Spleen (tissue), 11 donors: Measurements from ENCODE around the gene DENND10. TPM values are rescaled to one million over a fixed set of nuclear protein-coding genes. Genes with fewer than 3 reads are reported as not detected.

Source experiments
- DNase-seq: peaks from one replicate; pipeline ENCODE4 v3.0.0-alpha.2; 2020
- H3K27ac ChIP-seq, 8 donors: fragments of 200-600 bp; sonication (generic) in 7 of 8; 1 replicate in 4 of 8; 2 replicates in 4 of 8; pipeline versions ENCODE4 v1.5.0 to v1.8.0; 2016 to 2021; ENCODE audit warnings: inconsistent platforms in 4 of 8, mild to moderate bottlenecking in 4 of 8, moderate library complexity in 1 of 8
- H3K27me3 ChIP-seq, 7 donors: fragments of 200-600 bp; sonication (generic) in 6 of 7; replicated peaks in 1 of 7; 1 replicate in 4 of 7; 2 replicates in 3 of 7; pipeline versions ENCODE4 v1.5.0 to v1.8.0; 2016 to 2021; ENCODE audit warnings: inconsistent platforms in 3 of 7, mild to moderate bottlenecking in 1 of 7
- H3K36me3 ChIP-seq, 6 donors: fragments of 200-600 bp; sonication (generic) in 5 of 6; 1 replicate in 4 of 6; 2 replicates in 2 of 6; pipeline versions ENCODE4 v1.5.0 to v1.8.0; 2016 to 2021; ENCODE audit warnings: inconsistent platforms in 2 of 6
- H3K4me1 ChIP-seq, 6 donors: fragments of 200-600 bp; sonication (generic) in 5 of 6; 1 replicate in 3 of 6; 2 replicates in 3 of 6; pipeline versions ENCODE4 v1.5.0 to v1.8.0; 2016 to 2021; ENCODE audit warnings: inconsistent platforms in 3 of 6
- H3K4me3 ChIP-seq, 8 donors: fragments of 200-600 bp; sonication (generic) in 7 of 8; 1 replicate in 4 of 8; 2 replicates in 4 of 8; pipeline versions ENCODE4 v1.5.0 to v1.8.0; 2016 to 2021; ENCODE audit warnings: inconsistent platforms in 4 of 8, mild to moderate bottlenecking in 4 of 8, moderate library complexity in 2 of 8
- H3K9me3 ChIP-seq, 8 donors: fragments of 200-600 bp; sonication (generic) in 7 of 8; 1 replicate in 4 of 8; 2 replicates in 4 of 8; pipeline versions ENCODE4 v1.5.0 to v1.8.0; 2016 to 2021; ENCODE audit warnings: inconsistent platforms in 4 of 8
- POLR2A ChIP-seq, 3 donors: fragments of 450-650 bp; IDR thresholded peaks; one replicate each; pipeline ENCODE4 v1.5.1; 2017; ENCODE audit warnings: antibody characterized with exemption in 3 of 3, mild to moderate bottlenecking in 1 of 3
- POLR2AphosphoS5 ChIP-seq, 3 donors: sonication (generic); formaldehyde crosslinking; IDR thresholded peaks; one replicate each; pipeline ENCODE4 v1.5.1; 2017; ENCODE audit warnings: antibody characterized with exemption in 3 of 3
- whole genome bisulfite sequencing, 5 donors: extraction: QIAGEN DNeasy Blood & Tissue Kit in 3 of 5; methylation state at CpG; one replicate each; pipeline versions ENCODE4 v1.1.5 to v1.1.7; 2013 to 2018; 5-methylcytosine and 5-hydroxymethylcytosine counted together
- intact Hi-C: fragments of 100-400 bp; cut with DNase I; formaldehyde crosslinking; loops from one replicate; pipeline ENCODE4 v1.15.0; 2023; ENCODE audit warnings: low total_unique reads
- polyA plus RNA-seq, 3 donors: library from polyadenylated mRNA; stranded (reverse); fragments of 200-250 nt; gene quantifications; one replicate each; pipeline ENCODE4 v1.2.1, GENCODE V29; 2013
- total RNA-seq, 7 donors: library from RNA; depleted of rRNA in 3 of 7; stranded (reverse); fragments of >200 nt in 3 of 7; fragmentation: NEBNext Ultra II Directional in 4 of 7; extraction: Animal tissue kit (Norgen Biotek cat#: 25700) in 4 of 7; gene quantifications; one replicate each; pipeline versions ENCODE4 v1.1.0 to v1.2.1, GENCODE V29; 2016 to 2021
- TF ChIP-seq, protein P1 (sequence below), 11 experiments: fragments of 200-600 bp in 7 of 11; fragments of 450-650 bp in 4 of 11; sonication (generic) in 4 of 11; IDR thresholded peaks in 8 of 11; conservative IDR thresholded peaks in 3 of 11; 1 replicate in 7 of 11; 2 replicates in 4 of 11; pipeline versions ENCODE4 v1.4.0 to v1.8.0; 2016 to 2021; ENCODE audit warnings: antibody characterized with exemption in 11 of 11, inconsistent platforms in 4 of 11, mild to moderate bottlenecking in 1 of 11
- donor health status: healthy with polysubstance abuse.
- donor health status: DM: no; HTN: no; CAD: no; lungs with moderate emphysema.
- donor health status: DM: no; HTN: no; CAD: no.
- donor health status: Bipolar disorder and iron deficiency.
- donor health status: healthy.
- donor health status: DM: no; HTN: no; CAD: no.
- donor health status: DM: yes; HTN: yes; CAD: no.

Gene DENND10
- total and polyA plus RNA-seq, 10 donors: 11.3 to 57.0 (median 35.5) TPM

- Histone ChIP-seq H3K27ac (no peak overlapping the region), H3K9me3 (no peaks in the 10 kb centered on the region), H3K4me1 (no peaks in the 10 kb centered on the region), H3K27me3 (no peaks in the 10 kb centered on the region), H3K36me3 (peaks cover 5 to 100% (median 77%) of the 10 kb centered on the region in 6 donors), H3K4me3 (no peak overlapping the region)
- WGBS, 5 donors: 95 to 97% (median 96%) methylated on average over 12 of the region's 12 CpGs
- intact Hi-C loops: no loop called here
- DNase-seq: no peak
- TF ChIP-seq POLR2AphosphoS5 (IDR thresholded peaks at IDR 0.05): no peak
- TF ChIP-seq, protein P1, sequence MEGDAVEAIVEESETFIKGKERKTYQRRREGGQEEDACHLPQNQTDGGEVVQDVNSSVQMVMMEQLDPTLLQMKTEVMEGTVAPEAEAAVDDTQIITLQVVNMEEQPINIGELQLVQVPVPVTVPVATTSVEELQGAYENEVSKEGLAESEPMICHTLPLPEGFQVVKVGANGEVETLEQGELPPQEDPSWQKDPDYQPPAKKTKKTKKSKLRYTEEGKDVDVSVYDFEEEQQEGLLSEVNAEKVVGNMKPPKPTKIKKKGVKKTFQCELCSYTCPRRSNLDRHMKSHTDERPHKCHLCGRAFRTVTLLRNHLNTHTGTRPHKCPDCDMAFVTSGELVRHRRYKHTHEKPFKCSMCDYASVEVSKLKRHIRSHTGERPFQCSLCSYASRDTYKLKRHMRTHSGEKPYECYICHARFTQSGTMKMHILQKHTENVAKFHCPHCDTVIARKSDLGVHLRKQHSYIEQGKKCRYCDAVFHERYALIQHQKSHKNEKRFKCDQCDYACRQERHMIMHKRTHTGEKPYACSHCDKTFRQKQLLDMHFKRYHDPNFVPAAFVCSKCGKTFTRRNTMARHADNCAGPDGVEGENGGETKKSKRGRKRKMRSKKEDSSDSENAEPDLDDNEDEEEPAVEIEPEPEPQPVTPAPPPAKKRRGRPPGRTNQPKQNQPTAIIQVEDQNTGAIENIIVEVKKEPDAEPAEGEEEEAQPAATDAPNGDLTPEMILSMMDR (IDR thresholded peaks at IDR 0.05 in 8 of 11, conservative IDR thresholded peaks at IDR 0.05 in 3 of 11): no peak
- TF ChIP-seq POLR2A (IDR thresholded peaks at IDR 0.05): no peak
Measured at GRCh38 chr10:119153661-119154060, 49.7 kb downstream of the DENND10 start.

DNA sequence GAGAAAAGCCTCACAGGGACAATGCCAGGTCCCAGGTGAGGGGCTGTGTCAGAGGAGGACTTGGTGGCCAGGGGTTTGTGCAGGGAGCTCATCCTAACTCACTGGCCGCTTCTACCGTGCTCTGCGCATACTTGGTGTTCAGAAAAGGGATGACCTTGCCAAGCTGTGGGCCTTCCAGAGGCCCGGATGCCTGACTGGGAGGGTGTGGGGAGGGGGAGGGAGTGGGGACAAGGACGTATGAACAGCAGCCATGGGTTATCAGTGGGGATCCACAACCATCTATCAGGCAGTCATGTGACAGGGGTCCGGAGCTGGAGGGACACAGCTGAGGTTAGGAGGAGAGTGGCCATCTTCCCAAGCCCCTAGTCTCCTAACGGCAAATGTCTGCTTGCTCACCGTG, 55.4 kb downstream of the DENND10 start:
- DNase-seq: no peak
- Histone ChIP-seq H3K9me3 (no peaks in the 10 kb centered on the region), H3K4me3 (no peak overlapping the region), H3K27me3 (no peaks in the 10 kb centered on the region), H3K27ac (peak overlapping the region in 3 of 8 donors; percentile 13 to 49 (median 42)), H3K4me1 (peaks cover 0 to 22% (median 3%) of the 10 kb centered on the region in 6 donors), H3K36me3 (peaks cover 5 to 86% (median 50%) of the 10 kb centered on the region in 6 donors)
- TF ChIP-seq, protein P1 (IDR thresholded peaks at IDR 0.05 in 8 of 11, conservative IDR thresholded peaks at IDR 0.05 in 3 of 11): no peak
- TF ChIP-seq POLR2AphosphoS5 (IDR thresholded peaks at IDR 0.05) (no peak), POLR2A (IDR thresholded peaks at IDR 0.05) (no peak)
- WGBS, 5 donors: 70 to 90% (median 81%) methylated on average over 7 to 8 of the region's 8 CpGs
- intact Hi-C loops: no loop called here

DNA sequence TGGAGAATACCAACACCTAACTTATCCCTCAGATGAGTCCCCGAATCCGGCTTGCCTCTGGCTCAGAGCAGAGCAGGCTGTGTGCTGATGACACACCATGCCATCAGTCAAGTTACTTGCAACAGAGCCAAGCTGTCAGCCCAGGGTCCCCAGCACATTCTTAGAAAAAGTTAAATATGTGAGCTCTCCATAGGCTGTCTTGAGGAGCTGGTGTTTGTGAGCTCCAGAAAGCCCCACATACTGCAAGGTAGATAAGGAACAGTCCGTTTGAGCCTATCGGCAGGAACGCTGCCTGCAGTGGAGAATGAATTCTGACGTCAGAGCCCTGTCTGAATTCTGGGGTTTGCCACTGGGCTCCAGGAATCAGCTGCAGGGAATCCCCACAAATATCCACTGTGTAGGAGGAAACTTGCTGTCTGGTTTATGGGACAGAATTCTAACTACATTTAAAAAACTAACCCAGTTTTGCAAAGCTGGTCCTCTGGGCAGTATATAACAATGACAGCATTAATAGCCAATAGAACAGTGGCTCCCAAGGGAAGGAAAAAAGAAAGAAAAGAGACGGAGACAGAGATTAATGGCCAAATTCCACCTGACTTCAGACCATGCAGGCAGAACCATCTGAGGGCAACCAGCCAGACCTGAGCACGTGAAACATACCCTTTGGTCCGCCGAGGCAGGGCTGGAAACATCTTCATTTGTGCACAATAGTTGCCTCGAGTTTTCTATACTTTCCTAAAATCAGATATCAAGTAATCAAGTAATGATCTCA, 58.0 kb downstream of the DENND10 start:
- Histone ChIP-seq H3K27ac (no peak overlapping the region), H3K27me3 (no peaks in the 10 kb centered on the region), H3K4me3 (no peak overlapping the region), H3K36me3 (peaks cover 0 to 60% (median 28%) of the 10 kb centered on the region in 6 donors), H3K9me3 (no peaks in the 10 kb centered on the region), H3K4me1 (peaks cover 5 to 43% (median 21%) of the 10 kb centered on the region in 6 donors)
- DNase-seq: no peak
- 81 to 87% (median 84%) methylated on average over 11 of the region's 11 CpGs for WGBS, 5 donors
- intact Hi-C loops: no loop called here
- TF ChIP-seq POLR2A (IDR thresholded peaks at IDR 0.05): no peak
- no peak for TF ChIP-seq POLR2AphosphoS5 (IDR thresholded peaks at IDR 0.05)
- TF ChIP-seq, protein P1 (IDR thresholded peaks at IDR 0.05 in 8 of 11, conservative IDR thresholded peaks at IDR 0.05 in 3 of 11): no peak

GRCh38 chr10:119162452-119163092, 58.7 kb downstream of the DENND10 start:
- 85 to 97% (median 91%) methylated on average over 5 of the region's 5 CpGs for WGBS, 5 donors
- DNase-seq: no peak
- TF ChIP-seq, protein P1 (IDR thresholded peaks at IDR 0.05 in 8 of 11, conservative IDR thresholded peaks at IDR 0.05 in 3 of 11): no peak
- no peak for TF ChIP-seq POLR2A (IDR thresholded peaks at IDR 0.05)
- TF ChIP-seq POLR2AphosphoS5 (IDR thresholded peaks at IDR 0.05): no peak
- Histone ChIP-seq H3K9me3 (no peaks in the 10 kb centered on the region), H3K27ac (no peak overlapping the region), H3K36me3 (peaks cover 0 to 59% (median 27%) of the 10 kb centered on the region in 6 donors), H3K4me1 (peaks cover 5 to 49% (median 22%) of the 10 kb centered on the region in 6 donors), H3K27me3 (no peaks in the 10 kb centered on the region), H3K4me3 (no peak overlapping the region)
- intact Hi-C loops: no loop called here
